HG03060 (cell line): Measurements from ENCODE around the gene KLK8.

Experiments
- ATAC-seq: cut with Tn5 transposase; IDR thresholded peaks from one replicate; pipeline ENCODE4 v1.9.1; 2021; ENCODE audit warnings: low read depth, moderate number of reproducible peaks; ENCODE audit not compliant: unreplicated experiment

The KLK8 gene, protein sequence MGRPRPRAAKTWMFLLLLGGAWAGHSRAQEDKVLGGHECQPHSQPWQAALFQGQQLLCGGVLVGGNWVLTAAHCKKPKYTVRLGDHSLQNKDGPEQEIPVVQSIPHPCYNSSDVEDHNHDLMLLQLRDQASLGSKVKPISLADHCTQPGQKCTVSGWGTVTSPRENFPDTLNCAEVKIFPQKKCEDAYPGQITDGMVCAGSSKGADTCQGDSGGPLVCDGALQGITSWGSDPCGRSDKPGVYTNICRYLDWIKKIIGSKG

DNA sequence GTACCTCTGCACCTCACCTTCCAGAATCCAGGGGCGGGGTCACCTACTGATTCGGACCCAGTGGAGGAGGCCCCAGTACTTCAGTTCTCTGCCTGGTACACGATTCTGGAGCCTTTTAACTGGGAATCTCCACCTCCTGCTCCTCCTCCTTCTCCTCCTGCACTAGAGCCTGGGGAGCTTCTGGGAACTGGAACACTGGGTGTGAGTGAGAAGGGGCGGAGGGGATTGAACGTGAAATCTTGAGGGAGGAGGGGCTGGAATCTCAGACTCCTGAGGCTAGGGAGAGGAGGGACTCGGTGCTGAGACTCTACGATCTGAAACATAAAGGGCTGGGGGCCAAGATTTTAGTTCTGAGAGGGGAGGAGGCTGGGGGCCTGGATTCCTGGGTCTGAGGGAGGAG lies at the start of gene KLK8:
Gene KLK8 (minus strand): TSS at position 90 of the 400 bp plus-strand sequence. CDS start 437 bp downstream, outside the sequence.
- no peak for ATAC-seq

DNA sequence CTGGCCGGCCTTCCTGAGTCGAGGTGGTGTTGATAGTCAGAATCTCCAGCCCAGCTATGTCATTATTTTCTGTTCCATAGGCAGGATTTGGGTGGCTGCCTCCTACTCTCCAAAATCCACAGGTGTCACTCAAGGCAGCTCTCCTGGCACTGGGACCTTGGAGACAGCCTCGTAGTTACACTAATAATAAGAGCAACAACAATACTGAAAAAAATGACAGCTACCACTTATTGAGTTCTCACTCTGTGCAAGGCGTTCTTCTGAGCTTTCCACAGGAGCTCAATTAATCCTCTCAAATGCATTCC lies 45.6 kb upstream of the KLK8 start:
- ATAC-seq = no peak

DNA sequence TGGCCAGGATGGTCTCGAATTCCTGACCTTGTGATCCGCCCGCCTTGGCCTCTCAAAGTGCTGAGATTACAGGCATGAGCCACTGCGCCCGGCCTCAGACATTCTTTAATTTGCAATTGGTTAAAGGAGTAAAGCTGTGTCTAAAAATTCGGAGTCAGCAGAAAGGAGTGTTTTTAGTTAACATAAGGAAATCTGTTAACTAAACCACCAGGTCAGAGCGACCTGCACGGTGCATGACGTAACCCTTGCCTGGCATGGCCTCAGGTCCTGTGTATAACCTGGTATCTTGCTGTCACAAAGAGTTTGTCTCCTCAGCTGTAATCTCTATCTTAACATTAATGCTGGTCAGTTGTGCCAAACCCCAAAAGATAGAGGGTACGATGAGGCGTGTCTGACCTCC lies 42.9 kb upstream of the KLK8 start:
- ATAC-seq = no peak

DNA sequence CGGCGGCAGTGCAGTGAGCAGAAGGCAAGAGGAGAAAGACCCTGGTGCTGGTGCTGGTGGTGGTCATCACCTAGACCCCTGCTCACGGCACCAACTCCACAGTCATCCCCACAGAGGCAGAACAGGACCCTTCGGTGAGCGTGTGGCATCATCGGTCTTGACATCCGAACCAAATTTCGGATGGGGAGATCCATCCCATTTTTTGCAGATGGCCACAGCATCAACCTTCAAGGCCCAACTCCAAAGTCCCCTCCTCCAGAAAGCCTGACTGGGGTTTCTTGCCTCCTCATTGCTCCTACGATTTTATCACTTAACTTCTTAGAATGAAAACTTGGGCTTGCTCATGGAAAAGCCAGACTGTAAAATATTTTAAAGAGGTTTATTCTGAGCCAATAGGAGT lies 42.1 kb upstream of the KLK8 start:
- no peak for ATAC-seq

DNA sequence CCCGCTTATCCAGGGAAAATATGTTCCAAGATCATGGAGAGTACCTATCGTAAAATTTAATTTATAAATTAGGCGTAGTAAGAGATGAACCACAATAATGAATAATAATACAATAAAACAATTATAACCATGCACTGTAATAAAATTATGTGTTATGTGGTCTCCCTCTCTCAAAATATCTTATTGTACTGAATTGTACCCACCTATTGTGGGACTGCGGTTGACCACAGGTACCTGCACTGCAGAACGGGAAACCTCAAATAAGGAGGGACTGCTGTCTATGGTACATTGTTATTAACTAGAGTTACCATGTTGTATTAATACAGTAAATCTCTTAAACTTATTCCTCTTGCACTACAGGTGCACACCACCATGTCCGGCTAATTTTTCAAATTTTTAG lies 38.7 kb upstream of the KLK8 start:
- no peak for ATAC-seq

DNA sequence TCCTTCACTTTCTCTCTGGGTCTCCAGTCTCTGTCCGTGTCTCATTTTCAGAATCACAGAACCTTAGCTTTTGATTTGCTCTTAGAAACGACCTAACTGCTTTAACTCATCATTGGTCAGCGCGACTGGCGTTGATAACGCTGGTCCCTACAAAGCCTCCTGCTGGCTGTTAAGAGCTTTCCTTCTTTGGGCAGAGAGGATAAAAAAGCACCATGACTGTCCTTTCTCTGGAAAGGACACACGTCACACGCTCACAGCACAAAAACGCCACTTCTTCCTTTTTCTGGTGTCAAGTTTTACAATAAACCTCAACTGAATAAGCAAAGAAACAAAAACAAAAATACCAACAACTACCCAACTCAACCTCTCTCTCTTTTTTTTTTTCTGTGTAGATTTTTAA lies 35.1 kb upstream of the KLK8 start:
- ATAC-seq = no peak

DNA sequence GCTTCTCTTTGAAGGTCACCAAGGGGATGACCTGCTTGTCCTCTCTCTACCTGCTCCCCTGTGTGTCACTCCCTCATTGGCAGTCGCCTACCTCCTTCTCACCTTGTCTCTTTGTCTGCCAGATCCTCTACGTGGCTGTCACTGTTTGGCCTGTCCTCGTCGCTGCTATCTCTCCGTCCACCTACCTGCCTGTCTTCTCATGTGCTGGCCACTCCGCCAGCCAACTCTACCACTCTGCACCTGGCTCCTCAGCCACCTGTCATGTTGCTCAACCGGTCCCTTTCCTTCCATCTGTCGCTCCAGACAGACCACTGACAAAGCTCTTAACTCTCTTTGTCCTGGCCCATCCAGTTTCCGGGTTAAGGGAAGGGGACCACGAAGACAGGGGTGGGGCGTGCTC lies 33.3 kb upstream of the KLK8 start, which contains the start of gene KLK12:
Gene KLK12 (minus strand): TSS at position 299 of the 400 bp plus-strand sequence. CDS start 381 bp downstream, outside the sequence.
- ATAC-seq = no peak

DNA sequence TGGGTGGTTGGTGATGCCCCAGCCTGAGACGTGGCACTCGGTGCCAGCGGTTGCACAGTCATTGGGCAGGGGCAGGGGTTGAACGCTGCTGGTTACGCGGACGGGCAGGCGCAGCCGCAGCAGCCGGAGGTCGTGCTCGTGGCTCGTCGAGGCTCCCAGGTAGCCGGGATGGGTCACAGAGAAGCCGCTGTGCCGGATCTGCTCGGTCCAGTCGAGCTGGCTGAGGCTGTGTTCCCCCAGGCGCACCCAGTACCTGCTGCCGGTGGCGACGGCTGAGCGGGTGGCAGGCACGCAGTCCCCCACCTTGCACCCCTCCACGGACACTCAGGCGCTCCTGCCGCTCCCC lies 30.4 kb upstream of the KLK8 start:
- ATAC-seq = no peak

DNA sequence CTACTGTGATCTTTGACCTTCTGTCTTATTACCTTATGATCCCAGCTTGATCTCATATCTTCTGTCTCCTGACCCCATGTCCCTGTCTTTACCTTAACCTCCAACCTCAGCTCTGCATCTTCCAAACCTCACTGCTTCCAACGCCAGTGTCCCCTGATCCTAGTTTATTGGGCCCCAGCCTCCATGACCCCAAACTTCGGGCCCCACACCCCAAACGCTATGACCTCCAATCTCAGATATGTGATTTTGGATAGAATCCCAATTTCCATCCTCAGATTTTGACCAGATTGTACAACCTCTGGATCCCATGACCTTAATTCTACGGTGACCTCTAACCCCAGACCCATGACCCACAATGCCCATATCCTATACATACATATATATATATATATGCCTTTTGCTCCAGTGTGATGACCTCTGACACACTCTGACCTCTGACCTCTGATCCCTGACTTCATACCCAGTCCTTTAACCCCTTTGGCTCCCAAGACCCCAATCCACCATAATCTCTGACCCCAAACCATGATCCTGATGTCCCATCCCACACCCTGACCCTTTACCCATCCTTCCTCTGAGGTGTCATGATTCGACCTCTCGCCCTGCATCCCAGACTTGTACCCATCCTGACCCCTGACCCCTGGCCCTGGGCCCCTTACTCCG lies 29.9 kb upstream of the KLK8 start:
- no peak for ATAC-seq

DNA sequence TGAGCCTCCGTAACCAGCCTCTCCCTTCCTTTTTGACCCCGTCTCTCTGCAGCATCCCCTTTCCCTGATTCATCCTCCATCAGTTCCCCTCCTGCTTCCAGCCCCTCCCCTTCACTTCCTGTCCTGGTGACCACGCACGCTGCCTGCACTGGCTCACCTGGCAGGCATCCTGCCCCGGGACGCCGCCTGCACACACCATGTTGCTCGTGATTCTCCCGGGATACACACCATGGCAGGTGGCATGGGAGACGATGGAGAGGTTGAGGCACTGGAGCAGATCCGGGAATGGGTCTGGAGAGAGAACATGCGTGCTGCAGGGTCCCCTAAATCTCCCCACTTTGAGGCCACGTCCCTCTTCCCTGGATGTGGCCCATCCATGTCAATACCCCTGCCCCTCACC lies 29.2 kb upstream of the KLK8 start:
- ATAC-seq = no peak

DNA sequence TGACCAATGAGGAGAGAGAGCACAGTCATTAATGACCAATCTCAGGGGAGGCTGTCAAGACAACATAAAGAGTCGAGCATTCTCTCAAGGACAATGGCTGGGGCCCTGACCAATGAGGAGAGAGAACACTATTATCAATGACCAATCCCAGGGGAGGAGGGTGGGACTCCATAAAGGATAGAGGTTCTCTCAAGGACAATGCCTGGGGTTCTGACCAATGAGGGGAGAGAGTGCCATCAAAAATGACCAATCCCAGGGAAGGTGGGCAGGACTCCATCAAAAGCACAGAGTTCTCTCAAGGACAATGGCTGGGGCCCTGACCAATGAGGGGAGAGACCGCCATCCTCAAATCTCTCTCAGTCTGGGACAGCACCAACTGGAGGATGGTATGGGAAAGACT lies 28.3 kb upstream of the KLK8 start:
- ATAC-seq = no peak

DNA sequence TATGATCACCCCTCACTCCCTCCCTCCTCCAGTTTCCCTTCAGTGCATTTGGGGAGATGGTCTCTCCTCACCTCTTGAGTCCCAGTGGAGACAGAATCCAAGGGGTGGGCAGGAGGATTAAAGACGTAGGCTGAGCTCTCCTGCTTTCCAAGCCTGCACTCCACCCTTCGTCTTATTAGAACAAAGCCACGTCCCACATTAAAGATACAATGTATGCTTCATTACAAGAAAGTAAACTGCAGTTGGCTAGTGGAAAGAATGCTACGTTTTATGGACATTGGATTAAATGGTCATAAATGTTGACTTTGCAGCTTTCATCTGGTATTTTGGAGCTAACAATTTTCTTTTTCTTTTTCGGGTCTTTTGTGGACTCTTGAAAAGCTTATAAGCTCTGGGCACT lies 26.5 kb upstream of the KLK8 start:
- ATAC-seq = no peak

DNA sequence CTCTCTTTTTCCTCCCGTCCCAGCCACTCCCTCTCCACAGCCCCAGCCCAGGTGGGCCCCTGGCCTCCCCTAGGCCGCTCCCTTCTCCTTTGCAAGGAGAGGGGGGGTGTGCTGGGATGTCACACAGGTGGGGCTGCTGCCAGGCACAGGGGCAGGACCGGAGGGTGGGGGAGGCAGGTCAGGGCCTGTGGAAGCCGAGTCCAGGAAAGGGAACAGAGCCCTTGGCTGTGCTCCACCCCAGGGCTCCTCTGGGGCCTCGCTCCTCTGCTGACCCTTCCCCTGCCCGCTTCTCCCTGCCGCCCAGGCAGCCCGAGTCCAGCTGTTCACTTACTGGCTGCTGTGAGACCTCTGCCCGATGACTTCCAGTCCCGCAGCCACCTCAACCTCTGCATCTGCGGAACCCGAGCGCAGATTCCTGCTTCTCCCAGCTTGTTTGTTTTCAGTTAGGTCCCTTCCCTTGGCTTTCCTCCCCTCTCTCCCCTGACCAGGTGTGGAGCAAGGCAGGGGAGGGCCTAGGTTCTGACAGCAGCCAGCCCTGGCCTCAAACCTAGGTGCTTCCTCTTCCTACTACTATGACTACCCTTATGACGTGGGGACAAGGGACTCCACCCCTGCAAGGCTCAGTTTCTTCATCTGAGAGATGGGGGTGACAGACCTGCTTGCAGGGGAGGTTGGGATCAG lies 25.9 kb upstream of the KLK8 start:
- no peak for ATAC-seq

DNA sequence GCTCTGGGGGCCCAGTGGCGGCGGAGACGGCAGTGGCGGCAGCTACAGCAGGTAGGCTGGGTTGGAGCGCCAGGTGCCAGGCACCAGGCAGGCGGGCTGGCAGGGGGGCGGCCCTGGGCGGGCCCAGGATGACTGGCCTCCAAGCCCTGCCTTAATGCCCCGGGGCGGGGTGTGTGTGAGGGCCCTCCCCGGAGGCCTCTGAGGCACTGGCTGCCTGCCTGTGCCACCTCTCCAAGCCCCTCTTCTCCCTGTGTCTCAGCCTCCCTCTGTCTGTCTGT lies 25.1 kb upstream of the KLK8 start, which contains the start of gene KLK11:
Gene KLK11 (minus strand): TSS at position 63 of the 278 bp plus-strand sequence. CDS start 985 bp downstream, outside the sequence.
- ATAC-seq = no peak

DNA sequence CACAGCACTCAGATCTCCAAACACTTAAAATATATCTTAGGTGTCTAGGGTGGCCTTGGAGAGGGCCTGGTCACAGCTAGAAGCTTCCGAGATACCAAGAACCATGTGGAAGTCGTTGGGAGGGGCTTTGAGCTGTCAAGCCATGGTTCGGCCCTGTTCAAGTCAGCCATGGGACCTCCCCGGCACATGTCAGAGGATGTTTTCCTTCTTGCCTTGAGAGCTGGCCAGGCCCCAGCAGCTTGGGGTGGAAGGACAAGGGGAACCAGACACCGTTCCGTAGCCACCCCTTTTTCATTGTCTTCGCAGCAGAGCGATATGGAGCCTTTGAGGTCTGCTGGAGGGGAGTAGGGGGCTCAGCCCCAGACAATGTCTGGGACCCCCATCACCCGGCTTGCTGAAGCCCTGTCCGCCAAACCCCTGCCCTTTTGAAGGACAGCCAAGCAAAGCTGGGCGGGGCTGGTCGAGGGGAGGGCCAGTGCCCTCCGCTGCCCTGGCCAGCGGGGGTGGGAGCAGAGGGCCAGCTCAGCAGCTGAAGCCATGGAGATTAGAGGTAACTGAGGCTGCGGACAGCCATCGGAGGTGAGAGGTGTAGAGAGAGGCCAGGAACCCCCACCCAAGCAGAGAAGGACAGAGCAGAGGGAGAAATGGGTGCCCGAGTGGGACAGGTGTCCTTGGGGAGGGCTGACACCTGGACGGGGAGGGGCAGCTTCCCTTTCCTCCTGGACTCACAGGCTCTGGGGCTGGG lies 24.6 kb upstream of the KLK8 start:
- ATAC-seq = no peak

DNA sequence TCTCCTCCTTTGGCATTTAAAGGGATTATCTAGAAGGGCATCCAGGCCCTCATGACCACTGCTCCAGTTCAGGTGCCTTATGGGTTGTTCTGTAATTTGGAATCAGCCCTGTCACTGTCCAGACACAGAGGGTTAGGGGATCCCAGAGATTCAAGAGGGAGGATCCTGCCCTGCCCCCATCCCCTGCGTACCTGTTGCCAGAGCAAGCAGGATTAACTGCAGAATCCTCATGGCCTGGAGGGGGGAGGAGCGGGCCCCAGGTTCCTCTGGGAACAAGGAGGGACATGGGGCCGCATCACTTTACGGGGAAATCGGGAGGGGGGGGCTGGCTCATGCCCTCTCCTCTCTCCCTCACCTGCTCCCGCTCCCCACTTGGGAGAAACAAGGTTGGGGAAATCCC lies 24.0 kb upstream of the KLK8 start:
- no peak for ATAC-seq

DNA sequence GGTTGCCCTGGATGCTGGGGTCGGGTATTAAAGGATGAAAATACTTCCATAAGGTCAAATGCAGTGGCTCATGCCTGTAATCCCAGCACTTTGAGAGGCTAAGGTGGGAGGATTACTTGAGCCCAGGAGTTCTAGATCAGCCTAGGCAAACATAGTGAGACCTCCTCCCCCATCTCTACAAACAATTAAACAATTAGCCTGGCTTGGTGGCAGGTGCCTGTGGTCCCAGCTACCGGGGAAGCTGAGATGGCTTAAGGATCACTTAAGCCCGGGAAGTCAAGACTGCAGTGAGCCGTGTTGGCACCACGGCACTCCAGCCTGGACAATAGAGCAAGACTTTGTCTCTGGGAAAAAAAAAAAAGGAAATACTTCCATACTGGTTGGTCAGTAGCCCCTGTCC lies 23.5 kb upstream of the KLK8 start:
- no peak for ATAC-seq

DNA sequence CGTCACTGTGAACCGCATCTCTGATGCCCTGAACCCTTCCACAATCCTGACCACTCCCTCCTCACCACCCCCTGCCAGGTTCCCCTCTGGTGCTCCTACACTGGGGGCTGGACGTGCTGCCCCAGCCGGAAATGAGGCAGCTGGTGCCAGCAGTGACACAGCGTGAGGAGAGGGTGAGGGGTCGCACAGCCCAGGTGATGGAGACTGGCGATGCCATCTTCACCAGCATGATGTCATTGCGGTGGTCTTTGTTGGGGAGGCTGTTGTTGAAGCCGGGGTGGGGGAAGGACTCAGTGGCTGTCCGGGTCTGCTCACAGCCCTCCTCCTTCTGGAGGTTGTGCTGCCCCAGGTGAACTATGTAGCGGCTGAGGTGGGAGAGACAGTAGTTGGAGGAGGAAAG lies 22.5 kb upstream of the KLK8 start:
- ATAC-seq = no peak

DNA sequence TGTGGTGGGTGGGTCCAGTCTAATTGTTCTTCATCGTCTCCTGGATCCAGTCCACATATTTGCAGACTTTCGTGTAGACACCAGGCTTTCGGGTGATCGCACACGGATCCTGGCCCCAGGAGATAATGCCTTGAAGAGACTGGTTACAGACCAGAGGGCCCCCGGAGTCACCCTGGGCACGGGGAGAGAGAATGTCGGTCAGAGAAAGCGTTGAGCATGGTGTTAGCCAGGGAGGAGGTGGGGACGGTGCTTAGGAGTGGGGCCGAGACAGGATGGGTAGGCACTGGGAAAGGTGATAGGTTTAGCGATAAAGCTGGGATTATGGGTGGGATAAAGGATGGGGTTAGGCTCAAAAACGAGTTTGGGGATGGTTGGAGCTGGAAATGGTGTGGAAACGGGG lies 21.1 kb upstream of the KLK8 start:
- ATAC-seq = no peak

DNA sequence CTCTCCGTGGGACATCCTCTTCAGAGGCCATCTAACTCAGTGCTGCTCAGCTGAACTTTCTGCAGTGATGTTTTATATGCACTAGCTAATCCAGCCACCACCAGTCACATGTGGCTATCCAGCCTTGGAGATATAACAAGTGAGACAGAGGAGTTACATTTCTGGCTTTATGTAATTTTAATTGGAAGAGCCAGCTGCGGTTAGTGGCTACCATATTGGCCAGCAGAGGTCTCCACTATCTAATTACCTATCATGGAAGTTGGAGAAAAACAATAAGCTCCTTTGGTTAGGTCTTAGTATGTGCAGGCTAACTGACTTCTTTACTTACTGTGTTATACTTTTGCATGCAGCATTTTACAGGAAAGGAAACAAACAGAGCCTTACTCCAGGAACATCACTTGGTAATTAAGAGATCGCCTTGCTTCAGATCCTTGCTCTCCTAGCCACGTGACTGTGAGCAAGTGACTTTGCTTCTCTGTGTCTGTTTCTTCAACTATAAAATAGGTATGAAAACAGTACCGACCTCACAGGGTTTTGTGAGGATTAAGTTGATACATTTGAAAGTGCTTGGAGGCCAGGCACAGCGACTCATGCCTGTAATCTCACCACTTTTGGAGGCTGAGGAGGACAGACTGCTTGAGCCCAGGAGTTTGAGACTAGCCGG lies 19.7 kb upstream of the KLK8 start:
- ATAC-seq = no peak

DNA sequence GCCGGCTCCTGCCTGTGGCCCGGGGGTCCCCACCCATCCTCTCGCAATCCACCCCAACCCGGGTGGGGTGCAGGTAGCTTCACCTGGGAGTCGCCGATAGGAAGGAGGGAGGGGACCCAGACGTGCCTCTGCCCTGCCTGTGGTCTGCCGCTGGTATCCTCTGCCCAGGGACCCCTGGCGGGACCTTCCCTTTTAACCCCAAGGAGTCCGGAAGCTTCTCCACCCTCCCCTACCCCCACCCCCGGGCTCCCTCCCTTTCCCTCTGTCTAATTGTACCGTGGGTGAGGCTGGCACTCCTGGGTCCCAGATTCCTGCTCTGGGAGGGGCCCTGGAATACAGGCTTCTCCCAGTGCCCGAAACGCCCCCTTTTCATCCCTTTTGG lies 18.1 kb upstream of the KLK8 start, which contains the start of gene KLK10:
Gene KLK10 (minus strand): TSS at position 166 of the 382 bp plus-strand sequence. CDS start 579 bp downstream, outside the sequence.
- no peak for ATAC-seq
